Measurements from ENCODE around the gene PHYHIPL.

DNA sequence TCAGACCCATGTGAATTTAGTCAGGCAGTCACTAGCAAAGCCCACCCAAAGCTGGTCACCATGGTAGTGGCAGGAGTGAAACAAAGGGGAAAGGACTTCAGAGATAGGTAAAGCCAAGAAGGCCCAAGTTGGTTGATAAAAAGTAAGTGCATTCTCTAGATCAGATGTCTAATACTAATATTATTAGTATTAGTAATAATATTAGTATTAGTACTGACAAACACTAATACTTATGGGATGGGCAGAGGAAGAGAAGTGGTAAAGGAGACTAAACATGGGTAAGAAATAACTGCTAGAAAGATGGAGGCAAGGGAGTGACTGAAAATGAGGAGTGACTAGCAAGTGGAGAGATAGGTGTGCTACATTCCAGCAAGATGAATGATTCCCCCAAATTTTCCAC lies 46.6 kb upstream of the PHYHIPL start:
- TF ChIP-seq ZNF544 (tag by site-specific recombination; IDR thresholded peaks at IDR 0.05) (no peak), ZNF138 (tag by site-specific recombination; IDR thresholded peaks at IDR 0.05; ENCODE audit: borderline replicate concordance) (no peak), ZNF155 (tag by site-specific recombination; IDR thresholded peaks at IDR 0.05) (no peak)
- TF ChIP-seq, protein P1, sequence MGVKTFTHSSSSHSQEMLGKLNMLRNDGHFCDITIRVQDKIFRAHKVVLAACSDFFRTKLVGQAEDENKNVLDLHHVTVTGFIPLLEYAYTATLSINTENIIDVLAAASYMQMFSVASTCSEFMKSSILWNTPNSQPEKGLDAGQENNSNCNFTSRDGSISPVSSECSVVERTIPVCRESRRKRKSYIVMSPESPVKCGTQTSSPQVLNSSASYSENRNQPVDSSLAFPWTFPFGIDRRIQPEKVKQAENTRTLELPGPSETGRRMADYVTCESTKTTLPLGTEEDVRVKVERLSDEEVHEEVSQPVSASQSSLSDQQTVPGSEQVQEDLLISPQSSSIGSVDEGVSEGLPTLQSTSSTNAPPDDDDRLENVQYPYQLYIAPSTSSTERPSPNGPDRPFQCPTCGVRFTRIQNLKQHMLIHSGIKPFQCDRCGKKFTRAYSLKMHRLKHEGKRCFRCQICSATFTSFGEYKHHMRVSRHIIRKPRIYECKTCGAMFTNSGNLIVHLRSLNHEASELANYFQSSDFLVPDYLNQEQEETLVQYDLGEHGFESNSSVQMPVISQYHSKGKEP (tag by site-specific recombination; IDR thresholded peaks at IDR 0.05), result no peak
